Stimulated activated naive CD8-positive, alpha-beta T cell treated with anti-CD3 and anti-CD28 coated beads, Interleukin-15, Interleukin-2, amounts not matched to agents 100 U/mL and 50 U/mL, for 24 hours (primary cell): ENCODE results near the gene NR2C2.
A peak's percentile ranks its signal among the peaks of the same experiment; 100 is the strongest.
"Not testable (repeated sequence)": the region's sequence is repeated elsewhere in the genome, so short reads cannot be mapped to it uniquely, and the experiment has no call there.

ENCODE experiments used
- ATAC-seq: fragments of 150-1000 bp; cut with Tn5 transposase; one replicate; pipeline ENCODE4 v1.10.0; 2021
- DNase-seq: peaks from one replicate; pipeline ENCODE4 v3.0.0; 2021

Gene NR2C2

DNA sequence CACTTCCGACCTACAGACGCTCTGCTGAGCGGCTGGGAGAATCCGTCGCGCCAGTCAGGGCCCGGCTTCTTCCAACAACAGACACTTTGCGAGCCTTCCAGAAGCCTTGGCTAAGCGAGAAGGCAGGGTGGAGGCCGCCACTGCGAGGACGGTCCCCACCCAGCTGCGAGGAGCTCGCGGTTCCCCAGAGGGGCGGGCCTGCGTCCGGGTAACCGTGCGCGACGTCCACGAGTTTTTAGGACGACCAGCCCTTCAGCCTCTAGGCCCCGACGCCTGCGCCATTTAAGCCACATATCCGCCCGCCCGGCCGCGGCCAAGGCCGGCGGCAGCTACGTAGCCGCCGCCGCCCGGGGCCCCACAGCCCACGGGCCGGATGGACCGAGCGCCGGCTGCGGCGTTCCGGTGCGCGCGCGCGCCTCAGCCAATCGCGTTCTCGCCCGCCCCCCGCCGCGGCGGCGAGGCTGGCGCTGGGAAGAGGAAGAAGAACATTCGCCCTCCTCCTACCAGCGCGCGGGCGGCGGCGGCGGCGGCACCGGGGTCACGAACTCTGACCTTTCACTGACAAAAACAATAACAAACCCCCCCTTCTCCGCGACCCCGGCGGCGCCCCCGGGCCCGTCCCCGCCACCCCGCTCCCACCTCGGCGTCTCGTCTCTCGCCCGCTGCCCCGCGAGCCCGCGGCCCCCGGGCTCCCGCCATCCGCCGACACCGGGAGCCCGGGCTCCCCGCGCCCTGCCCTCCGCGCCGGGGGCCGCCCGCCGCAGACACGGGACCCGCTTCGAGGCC is at the start of gene NR2C2:
Gene NR2C2, plus strand, starts transcription at position 484 of the 786 bp plus-strand sequence. CDS start 56,332 bp downstream, outside the sequence.
- peak; percentile 72 for ATAC-seq
- peak; percentile 89 for DNase-seq

GRCh38 chr3:14898929-14899328 is 48.5 kb upstream of the NR2C2 start:
- ATAC-seq (no peak), DNase-seq (no peak)

- no peak for DNase-seq
- ATAC-seq, result no peak
These were observed 47.3 kb upstream of the NR2C2 start for GRCh38 chr3:14899993-14900618.

- peak; percentile 10 for ATAC-seq
- no peak for DNase-seq
These were observed 46.2 kb upstream of the NR2C2 start for GRCh38 chr3:14900881-14901873.

DNA sequence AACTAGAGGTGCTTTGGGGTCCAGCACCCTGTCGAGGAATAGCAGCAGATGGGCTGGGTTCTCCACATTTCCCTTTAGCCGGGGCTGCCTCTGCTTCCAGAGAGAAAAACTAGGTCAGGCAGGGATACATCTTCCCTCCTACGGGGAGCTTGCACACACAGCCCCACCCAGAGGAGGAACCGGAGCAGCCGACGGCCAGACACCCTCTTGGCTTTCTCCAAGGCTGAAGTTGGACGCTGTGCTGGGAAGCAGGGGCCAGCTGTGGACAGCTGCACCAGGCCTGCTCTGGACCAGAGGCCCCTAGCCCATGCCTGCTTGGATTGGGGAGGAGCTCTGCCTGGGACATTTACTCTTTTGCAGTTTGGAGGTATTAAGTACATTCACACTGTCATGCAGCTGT is 44.7 kb upstream of the NR2C2 start:
- ATAC-seq, result no peak
- no peak for DNase-seq

GRCh38 chr3:14903501-14903900 is 43.9 kb upstream of the NR2C2 start:
- not testable (repeated sequence) for ATAC-seq, DNase-seq

DNA sequence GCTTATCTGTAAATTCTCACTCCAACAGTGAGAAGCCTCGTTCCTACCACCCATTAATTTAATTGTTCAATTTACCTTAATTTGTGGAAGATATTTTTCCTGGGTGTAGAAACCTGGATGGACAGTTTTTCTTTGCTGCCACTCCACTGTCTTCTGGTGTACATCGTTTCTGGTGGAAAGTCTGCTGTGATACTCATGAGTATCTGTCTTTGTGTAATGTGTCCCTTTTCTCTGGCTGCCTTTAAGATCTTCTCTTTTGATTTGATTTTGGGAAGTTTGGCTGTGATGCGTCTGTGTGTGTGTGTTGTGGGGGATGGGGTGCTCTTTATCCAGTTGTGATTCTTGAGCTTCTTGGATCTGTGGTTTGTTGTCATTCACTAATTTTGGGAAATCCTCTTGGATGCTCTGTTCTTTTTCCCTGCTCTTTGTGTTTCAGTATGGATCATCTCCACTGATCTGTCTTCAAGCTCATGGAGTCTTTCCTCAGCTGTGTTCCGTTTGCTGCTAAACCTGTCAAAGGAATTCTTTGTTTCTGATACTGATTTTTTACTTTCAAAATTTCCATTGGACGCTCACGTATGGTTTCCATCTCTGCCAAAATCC is 42.2 kb upstream of the NR2C2 start:
- DNase-seq (no peak), ATAC-seq (no peak)

DNA sequence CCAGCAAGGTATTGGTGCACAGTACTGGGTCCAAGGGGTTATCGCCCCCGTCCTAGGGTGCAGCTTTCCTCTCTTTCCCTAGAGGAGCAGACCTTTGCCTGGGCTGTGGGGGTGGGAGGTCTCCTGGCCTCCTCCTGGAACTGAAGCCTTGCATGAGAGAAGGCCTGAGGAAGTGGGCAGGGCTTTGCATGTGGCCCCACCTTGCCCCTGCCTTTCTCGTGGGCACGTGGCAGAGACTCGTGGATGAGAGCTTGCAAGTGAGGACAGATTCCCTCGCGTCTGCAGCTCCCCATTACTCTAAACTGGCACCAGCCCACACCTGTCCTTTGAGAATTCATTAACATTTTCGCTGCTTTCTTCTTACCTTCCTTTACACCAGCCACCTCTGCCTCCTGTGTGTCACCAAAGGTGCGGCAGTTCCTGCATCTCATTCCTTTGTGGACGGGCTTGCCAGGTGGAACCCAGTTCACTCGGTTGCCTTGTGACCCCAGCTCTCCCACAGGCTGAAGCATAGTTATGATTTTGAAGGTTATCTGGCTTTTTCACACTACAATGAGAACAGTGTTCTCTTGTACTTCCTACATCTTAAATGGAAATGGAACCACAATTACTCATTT is 40.9 kb upstream of the NR2C2 start:
- no peak for ATAC-seq
- DNase-seq, result no peak

GRCh38 chr3:14907043-14907966 is 40.1 kb upstream of the NR2C2 start:
- ATAC-seq (no peak), DNase-seq (no peak)

DNA sequence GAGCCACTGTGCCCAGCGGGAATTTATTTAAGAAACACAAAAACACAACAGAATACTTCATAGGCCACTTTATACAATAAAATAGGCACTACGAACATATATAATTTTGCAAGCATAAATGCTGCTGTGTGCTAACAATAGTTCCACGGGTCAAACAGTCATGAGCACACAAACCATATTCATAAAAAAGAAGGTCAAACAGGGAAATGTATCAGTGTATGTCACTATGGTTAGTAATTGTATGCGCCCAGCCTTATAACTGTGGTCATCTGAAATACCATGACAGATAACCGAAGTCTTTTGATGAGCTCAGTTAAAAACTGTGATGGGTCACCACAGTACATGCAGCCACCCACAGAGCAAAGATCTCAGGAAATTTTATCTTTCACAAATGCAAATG is 38.1 kb upstream of the NR2C2 start:
- DNase-seq (no peak), ATAC-seq (no peak)

GRCh38 chr3:14911651-14912050 is 35.7 kb upstream of the NR2C2 start:
- peak; percentile 17 for ATAC-seq
- DNase-seq, result no peak

DNA sequence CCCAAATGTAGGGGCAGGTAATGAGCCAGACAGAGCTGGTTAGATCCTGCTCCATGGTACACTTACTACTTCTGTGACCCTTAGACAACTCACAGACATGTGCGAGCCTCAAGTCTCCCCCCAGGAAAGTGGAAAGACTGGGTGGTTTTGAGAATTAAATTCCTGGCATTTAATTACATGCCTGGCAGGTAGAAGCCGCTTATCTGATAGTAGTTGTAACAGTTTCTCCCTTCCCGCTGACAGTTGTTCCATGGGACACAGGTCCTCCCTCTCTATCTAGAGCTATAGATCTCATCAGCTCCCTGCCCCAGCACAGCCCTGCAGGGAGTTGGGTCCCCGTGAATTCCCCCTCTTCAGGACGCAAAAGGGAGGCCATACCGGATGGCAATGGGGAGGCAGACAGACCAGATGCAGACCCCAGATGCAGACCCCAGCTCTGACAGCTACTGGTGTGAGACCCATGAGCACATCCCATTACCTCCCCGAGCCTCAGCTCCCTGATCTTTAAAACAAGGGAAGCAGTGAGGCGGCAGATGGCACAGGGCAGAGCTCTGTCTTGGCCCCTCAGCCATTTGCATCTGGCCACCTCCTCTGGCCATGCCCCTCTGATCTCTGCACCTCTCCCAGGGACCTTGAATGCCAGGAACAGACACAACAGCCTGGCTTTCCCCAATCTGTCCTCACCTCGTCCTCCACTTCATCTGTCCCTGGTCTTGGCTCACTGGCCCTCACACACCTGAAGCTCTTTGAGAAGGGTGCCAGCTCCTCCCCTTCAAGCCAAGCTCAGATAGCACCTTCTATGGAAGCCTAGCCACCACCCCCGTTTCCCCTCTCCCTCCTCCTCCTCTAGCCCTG is 34.1 kb upstream of the NR2C2 start:
- no peak for ATAC-seq
- DNase-seq, result no peak

DNA sequence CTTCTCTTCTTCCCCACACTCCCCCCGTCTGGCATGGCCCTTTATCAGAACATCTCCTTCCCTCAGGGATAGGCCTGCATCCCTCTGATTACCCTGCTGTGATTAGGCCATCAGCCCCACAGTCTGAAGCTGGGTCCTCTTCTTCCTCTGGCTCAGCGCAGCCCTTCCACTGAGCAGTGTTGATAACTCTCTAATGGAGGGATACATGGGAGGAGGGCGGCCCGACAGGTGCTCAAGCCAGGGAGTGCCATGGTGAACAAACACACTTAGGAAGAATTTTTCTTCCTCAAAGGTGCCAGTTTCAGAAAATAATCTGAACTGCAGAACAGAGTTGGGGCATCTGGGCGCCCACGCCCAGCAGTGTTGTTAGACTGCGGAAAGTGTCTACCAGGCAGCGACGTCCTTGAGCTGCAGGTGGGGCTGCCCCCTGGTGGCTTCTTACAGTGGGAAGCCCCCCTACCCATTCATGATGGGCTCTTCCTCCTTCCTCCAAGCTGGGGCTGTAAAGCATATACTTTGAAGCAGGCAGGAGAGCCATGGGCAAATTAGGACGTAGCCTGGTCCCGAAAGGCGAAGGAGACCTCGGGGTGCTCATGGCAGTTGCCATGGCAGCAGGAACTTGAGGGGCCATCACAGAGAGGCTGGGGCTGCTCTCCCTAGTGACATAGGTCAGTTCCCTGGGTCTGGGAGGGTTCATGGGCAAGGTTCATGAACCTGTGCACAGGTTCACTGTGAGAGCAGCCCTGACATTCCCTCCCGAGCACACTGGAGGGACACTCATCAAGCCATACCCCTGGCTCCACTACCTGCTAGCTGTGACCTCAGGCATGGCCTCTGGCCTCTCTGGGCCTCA is 33.2 kb upstream of the NR2C2 start:
- DNase-seq (no peak), ATAC-seq (no peak)

DNA sequence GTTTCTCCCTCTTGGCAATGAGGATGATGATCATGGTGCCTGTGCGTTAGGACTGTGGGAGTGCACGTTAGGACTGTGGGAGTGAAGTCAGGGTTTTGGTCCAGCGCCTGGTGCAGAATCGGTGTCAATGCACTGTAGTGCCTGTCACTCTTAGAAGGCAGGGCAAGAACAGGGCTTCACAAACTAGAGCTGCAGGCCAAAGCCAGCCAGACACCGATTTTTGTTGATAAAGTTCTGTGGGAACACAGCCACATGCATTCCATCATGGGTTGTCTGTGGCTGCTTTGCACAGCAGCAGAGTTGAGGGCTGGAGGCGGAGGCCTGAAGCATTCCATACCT is 32.6 kb upstream of the NR2C2 start:
- DNase-seq, result no peak
- no peak for ATAC-seq

DNA sequence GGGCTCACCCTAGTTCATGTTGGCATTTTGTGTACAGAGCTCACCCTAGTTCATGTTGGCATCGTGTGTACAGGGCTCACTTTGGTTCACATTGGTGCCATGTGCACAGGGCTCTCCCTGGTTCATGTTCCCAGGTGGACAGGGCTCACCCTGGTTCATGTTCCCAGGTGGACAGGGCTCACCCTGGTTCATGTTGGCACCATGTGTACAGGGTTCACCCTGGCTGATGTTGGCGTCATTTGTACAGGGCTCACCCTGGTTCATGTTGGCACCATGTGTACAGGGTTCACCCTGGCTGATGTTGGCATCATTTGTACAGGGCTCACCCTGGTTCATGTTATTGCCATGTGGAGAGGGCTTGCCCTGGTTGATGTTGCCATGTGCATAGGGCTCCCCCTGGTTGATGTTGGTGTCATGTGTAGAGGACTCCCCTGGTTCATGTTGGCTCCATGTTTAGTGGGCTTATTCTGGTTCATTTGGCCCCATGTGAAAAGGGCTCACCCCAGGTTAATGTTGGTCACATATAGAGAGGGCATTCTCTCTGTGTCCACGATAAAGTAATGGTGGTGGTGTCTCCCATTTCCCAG is 31.7 kb upstream of the NR2C2 start:
- ATAC-seq (no peak), DNase-seq (no peak)

DNA sequence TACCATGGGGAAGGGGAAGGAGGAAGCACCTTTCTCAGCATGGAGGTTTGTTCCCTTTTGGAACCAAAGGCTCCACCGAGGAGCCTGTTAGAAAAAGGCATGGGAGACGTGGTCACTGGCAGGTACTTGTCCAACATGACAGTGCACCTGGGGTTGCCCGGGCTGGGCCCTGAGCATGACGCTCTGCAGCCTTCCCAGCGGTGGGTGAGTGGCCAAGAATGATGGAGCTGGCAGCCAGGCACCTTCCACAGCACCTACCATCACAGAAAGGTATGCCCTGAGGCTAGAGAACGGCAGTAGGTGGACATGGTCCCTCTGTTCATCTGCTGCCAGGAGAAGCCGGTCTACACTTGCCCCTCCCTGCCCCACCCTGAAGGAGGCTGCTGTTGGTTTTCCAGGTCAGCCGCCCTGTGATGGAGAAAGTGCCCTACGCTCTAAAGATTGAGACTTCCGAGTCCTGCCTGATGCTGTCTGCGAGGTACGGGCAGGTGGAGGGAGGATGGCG is 29.0 kb upstream of the NR2C2 start:
- DNase-seq, result no peak
- ATAC-seq, result no peak

DNA sequence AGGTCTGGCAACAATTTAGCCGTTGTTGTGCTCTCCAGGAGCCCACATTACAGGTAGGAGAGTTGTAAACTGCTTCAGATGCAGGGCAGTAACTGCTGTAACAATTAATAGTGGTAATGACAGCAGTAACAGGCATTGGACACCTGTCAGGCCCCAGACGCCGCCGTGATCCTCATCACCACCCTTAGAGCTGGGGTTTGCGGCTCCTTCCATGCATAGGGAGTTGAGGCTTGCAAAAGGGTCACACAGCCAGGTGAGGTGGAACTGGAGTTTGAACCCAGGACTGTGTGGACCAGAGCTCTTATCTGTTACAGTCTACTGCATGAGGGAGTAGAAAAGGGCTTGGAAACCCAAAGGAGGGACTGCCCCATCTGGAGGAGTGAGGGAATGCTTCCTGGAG is 26.8 kb upstream of the NR2C2 start:
- DNase-seq (no peak), ATAC-seq (no peak)

- DNase-seq (peak; percentile 83), ATAC-seq (peak; percentile 94)
These were observed 26.3 kb upstream of the NR2C2 start for GRCh38 chr3:14921034-14921616.
